Adrenal gland (tissue), 5 donors: ENCODE measurements around the gene LRIT3.

ENCODE experiments used
- CTCF ChIP-seq, 6 experiments: fragments of 450-650 bp in 4 of 6; fragments of 200-600 bp in 2 of 6; sonication (generic) in 1 of 6; IDR thresholded peaks; 1 replicate in 5 of 6; 2 replicates in 1 of 6; pipeline versions ENCODE4 v1.5.1 to v1.8.0; 2016 to 2021; ENCODE audit warnings: antibody characterized with exemption in 6 of 6, mild to moderate bottlenecking in 2 of 6, moderate library complexity in 1 of 6
- POLR2A ChIP-seq, 2 donors: fragments of 450-650 bp; IDR thresholded peaks; one replicate each; pipeline ENCODE4 v1.6.1; 2017; ENCODE audit warnings: antibody characterized with exemption in 2 of 2, mild to moderate bottlenecking in 2 of 2, moderate library complexity in 1 of 2
- donor health status: DM: no; HTN: no; CAD: no.

GRCh38 chr4:109798866-109799265, 49.0 kb upstream of the LRIT3 start:
- no peak for TF ChIP-seq CTCF (IDR thresholded peaks at IDR 0.05)
- no peak for TF ChIP-seq POLR2A (IDR thresholded peaks at IDR 0.05)
